T-helper 1 cell treated with Interleukin-12 subunit alpha and Interleukin-12 subunit beta and Interleukin-4 antibody, amounts not matched to agents 30 μg/mL and 1 μg/mL, for 36 hours (primary cell): ENCODE data around the gene STRBP.

Experiments
- H3K27ac Mint-ChIP-seq: one replicate; pipeline ENCODE4 v1.8.0; 2021; ENCODE audit warnings: mild to moderate bottlenecking, mixed read lengths
- H3K27me3 Mint-ChIP-seq: one replicate; pipeline ENCODE4 v1.8.0; 2021; ENCODE audit warnings: low read depth, mixed read lengths
- H3K36me3 Mint-ChIP-seq: one replicate; pipeline ENCODE4 v1.8.0; 2021; ENCODE audit warnings: low read depth, mixed read lengths
- H3K4me1 Mint-ChIP-seq: one replicate; pipeline ENCODE4 v1.8.0; 2021; ENCODE audit warnings: low read depth, mixed read lengths
- H3K4me3 Mint-ChIP-seq: one replicate; pipeline ENCODE4 v1.8.0; 2021; ENCODE audit warnings: mild to moderate bottlenecking, moderate library complexity, mixed read lengths
- H3K9me3 Mint-ChIP-seq: one replicate; pipeline ENCODE4 v1.8.0; 2021; ENCODE audit warnings: mixed read lengths

STRBP gene

GRCh38 chr9:123174079-123174478 is 94.3 kb downstream of the STRBP start:
- no peaks in the 10 kb centered on the region for H3K9me3 Mint-ChIP-seq
- no peaks in the 10 kb centered on the region for H3K27me3 Mint-ChIP-seq
- H3K4me3 Mint-ChIP-seq = no peak overlapping the region
- H3K36me3 Mint-ChIP-seq = peaks cover 1% of the 10 kb centered on the region
- no peak overlapping the region for H3K27ac Mint-ChIP-seq
- peaks cover 4% of the 10 kb centered on the region for H3K4me1 Mint-ChIP-seq

GRCh38 chr9:123169926-123170325 is 98.5 kb downstream of the STRBP start:
- H3K36me3 Mint-ChIP-seq = no peaks in the 10 kb centered on the region
- no peaks in the 10 kb centered on the region for H3K9me3 Mint-ChIP-seq
- peaks cover under 1% of the 10 kb centered on the region for H3K4me1 Mint-ChIP-seq
- H3K4me3 Mint-ChIP-seq = no peak overlapping the region
- H3K27me3 Mint-ChIP-seq = no peaks in the 10 kb centered on the region
- no peak overlapping the region for H3K27ac Mint-ChIP-seq

- no peaks in the 10 kb centered on the region for H3K36me3 Mint-ChIP-seq
- no peak overlapping the region for H3K27ac Mint-ChIP-seq
- no peaks in the 10 kb centered on the region for H3K9me3 Mint-ChIP-seq
- no peaks in the 10 kb centered on the region for H3K4me1 Mint-ChIP-seq
- H3K27me3 Mint-ChIP-seq = no peaks in the 10 kb centered on the region
- no peak overlapping the region for H3K4me3 Mint-ChIP-seq
Measured at GRCh38 chr9:123168586-123168985, 99.8 kb downstream of the STRBP start.

- no peak overlapping the region for H3K4me3 Mint-ChIP-seq
- H3K9me3 Mint-ChIP-seq = no peaks in the 10 kb centered on the region
- H3K4me1 Mint-ChIP-seq = no peaks in the 10 kb centered on the region
- H3K27ac Mint-ChIP-seq = no peak overlapping the region
- no peaks in the 10 kb centered on the region for H3K36me3 Mint-ChIP-seq
- H3K27me3 Mint-ChIP-seq = no peaks in the 10 kb centered on the region
Measured at GRCh38 chr9:123167474-123167873, 100.9 kb downstream of the STRBP start.

- Mint-ChIP-seq H3K27me3 (no peaks in the 10 kb centered on the region), H3K4me3 (no peak overlapping the region), H3K4me1 (no peaks in the 10 kb centered on the region), H3K9me3 (no peaks in the 10 kb centered on the region), H3K36me3 (no peaks in the 10 kb centered on the region), H3K27ac (no peak overlapping the region)
Measured at GRCh38 chr9:123165813-123166212, 102.6 kb downstream of the STRBP start.

DNA sequence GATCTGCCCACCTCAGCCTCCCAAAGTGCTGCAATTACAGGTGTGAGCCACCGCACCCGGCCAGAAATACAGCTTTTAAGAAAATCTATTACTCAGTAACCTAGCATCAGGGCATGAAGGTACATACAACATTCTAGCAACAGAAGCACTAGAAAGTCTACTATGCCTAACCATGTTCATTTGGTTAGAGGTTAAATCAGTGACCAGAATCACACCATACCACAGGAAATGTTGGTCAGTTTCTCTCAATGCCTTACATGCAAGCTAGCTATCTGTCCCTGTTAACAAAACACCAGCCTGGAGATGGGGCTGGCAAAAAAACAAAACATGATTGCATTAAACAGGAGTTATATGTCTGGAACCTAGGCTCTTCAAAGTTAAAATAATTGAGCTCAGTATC is 104.1 kb downstream of the STRBP start:
- H3K36me3 Mint-ChIP-seq = no peaks in the 10 kb centered on the region
- no peaks in the 10 kb centered on the region for H3K4me1 Mint-ChIP-seq
- H3K27ac Mint-ChIP-seq = no peak overlapping the region
- H3K27me3 Mint-ChIP-seq = no peaks in the 10 kb centered on the region
- no peak overlapping the region for H3K4me3 Mint-ChIP-seq
- no peaks in the 10 kb centered on the region for H3K9me3 Mint-ChIP-seq

DNA sequence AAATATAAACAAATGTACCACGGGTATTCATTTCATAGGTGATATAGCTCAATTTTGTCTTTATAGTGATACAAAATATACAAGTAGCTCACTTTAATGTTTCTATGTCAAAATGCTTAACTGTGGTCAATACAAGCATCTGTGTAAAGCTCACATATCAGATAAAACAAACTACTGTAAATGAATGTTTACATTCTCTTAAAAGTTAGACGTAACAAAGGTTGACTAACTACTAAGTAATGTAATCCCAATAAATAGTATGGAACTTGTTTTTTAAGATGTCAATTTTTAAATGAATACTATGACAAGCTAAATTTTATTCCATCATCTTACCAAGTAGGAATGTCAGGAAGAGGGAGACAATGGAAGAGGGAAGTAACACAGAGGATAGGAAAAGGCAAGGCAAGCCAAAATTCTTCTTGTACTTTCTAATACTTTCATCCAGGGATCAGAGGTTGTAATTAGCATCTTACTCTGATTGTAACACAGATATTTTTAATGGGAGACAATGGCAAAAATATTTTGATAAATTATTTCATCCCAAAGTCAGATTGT is 105.5 kb downstream of the STRBP start:
- Mint-ChIP-seq H3K27ac (no peak overlapping the region), H3K27me3 (no peaks in the 10 kb centered on the region), H3K4me1 (no peaks in the 10 kb centered on the region), H3K36me3 (no peaks in the 10 kb centered on the region), H3K9me3 (no peaks in the 10 kb centered on the region), H3K4me3 (no peak overlapping the region)

- H3K36me3 Mint-ChIP-seq = no peaks in the 10 kb centered on the region
- no peaks in the 10 kb centered on the region for H3K4me1 Mint-ChIP-seq
- H3K4me3 Mint-ChIP-seq = no peak overlapping the region
- no peaks in the 10 kb centered on the region for H3K9me3 Mint-ChIP-seq
- no peak overlapping the region for H3K27ac Mint-ChIP-seq
- no peaks in the 10 kb centered on the region for H3K27me3 Mint-ChIP-seq
Measured at GRCh38 chr9:123162360-123162759, 106.0 kb downstream of the STRBP start.

DNA sequence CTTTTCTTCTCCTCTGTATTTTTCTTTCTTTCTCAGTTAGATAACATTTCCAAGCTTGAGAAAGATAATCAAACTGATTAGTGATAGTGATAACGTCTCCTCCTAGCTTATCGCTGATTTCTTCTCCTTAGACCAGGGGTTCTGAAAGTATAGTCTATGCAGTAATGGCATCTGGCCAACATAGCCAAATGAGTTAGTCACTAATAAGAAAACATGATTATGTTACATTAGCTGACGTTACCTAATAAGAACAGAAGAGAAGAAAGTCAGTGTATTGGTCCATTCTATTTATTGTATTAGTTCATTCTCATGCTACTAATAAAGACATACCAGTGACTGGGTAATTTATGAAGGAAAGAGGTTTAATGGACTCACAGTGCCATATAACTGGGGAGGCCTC is 111.2 kb downstream of the STRBP start:
- Mint-ChIP-seq H3K9me3 (no peaks in the 10 kb centered on the region), H3K27ac (no peak overlapping the region), H3K4me1 (no peaks in the 10 kb centered on the region), H3K36me3 (no peaks in the 10 kb centered on the region), H3K27me3 (no peaks in the 10 kb centered on the region), H3K4me3 (no peak overlapping the region)

DNA sequence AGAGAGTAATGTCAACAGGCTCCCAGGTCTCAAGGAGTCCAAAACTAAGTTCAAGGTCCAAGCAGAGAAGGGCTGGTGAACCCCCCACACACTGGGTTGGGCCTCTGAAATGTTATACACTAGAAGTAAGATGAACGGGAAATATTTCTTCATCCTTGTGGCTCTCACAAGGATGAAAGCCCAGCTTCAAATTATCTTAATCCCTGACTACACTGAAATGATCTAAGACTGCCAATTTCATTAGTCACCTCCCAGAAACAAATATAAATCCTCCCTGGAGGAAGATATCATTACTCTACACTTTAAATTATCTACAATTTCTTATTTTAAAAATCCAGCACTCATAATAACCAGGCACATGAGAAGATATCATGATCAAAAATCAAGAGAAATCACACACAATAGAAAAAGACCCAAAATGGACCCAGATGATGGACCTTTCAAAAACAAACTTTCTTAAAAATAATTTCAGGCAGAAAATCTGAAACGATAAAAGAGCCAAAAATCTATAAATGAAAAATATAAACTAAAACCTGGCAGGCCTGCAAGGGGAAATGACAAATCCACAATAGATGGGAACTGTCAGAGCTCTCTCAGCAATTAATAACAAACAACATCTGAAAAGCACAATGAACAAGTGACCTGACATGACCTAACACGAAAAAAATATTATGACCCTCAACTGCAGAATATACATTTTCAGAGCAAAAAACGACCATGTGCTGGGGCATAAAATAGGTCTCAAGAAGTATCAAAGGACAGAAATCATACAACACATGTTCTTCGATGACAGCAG is 117.5 kb downstream of the STRBP start:
- H3K4me3 Mint-ChIP-seq = no peak overlapping the region

GRCh38 chr9:123149067-123149466 is 119.3 kb downstream of the STRBP start:
- Mint-ChIP-seq H3K27me3 (no peaks in the 10 kb centered on the region), H3K4me1 (no peaks in the 10 kb centered on the region), H3K9me3 (no peaks in the 10 kb centered on the region), H3K4me3 (no peak overlapping the region), H3K27ac (no peak overlapping the region), H3K36me3 (peaks cover 3% of the 10 kb centered on the region)

More for the DNA sequence above, 117.5 kb downstream of the STRBP start:
- no peaks in the 10 kb centered on the region for H3K4me1 Mint-ChIP-seq
- peaks cover 3% of the 10 kb centered on the region for H3K36me3 Mint-ChIP-seq
- H3K27me3 Mint-ChIP-seq = no peaks in the 10 kb centered on the region
- no peak overlapping the region for H3K27ac Mint-ChIP-seq
- H3K9me3 Mint-ChIP-seq = no peaks in the 10 kb centered on the region

DNA sequence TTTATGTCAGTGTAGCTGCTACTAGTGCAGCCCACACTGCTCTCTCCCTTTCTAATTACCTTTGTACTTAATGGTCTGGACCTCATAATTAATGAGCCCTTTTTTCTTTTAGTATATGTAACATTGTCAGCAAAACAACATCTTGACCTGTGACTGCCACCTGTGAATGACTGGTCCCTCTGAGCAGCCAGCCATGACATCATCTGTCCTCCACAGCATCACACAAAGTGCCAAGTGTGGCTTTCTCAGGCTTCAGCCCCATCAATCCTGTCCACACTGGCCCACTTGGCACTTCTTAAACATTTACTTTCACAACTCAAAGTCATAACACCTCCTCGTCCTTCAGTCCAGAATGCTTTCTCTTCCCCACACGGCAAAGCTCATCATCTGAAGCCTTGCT is 130.2 kb downstream of the STRBP start:
- Mint-ChIP-seq H3K27me3 (no peaks in the 10 kb centered on the region), H3K9me3 (no peaks in the 10 kb centered on the region), H3K27ac (no peak overlapping the region), H3K4me1 (peaks cover 3% of the 10 kb centered on the region), H3K36me3 (no peaks in the 10 kb centered on the region), H3K4me3 (no peak overlapping the region)

GRCh38 chr9:123135430-123135829 is 133.0 kb downstream of the STRBP start:
- Mint-ChIP-seq H3K4me1 (peaks cover 3% of the 10 kb centered on the region), H3K4me3 (no peak overlapping the region), H3K27me3 (no peaks in the 10 kb centered on the region), H3K27ac (no peak overlapping the region), H3K36me3 (no peaks in the 10 kb centered on the region), H3K9me3 (no peaks in the 10 kb centered on the region)

- Mint-ChIP-seq H3K4me1 (no peaks in the 10 kb centered on the region), H3K27ac (no peak overlapping the region), H3K4me3 (no peak overlapping the region), H3K36me3 (no peaks in the 10 kb centered on the region), H3K9me3 (no peaks in the 10 kb centered on the region), H3K27me3 (no peaks in the 10 kb centered on the region)
Measured at GRCh38 chr9:123132696-123133095, 135.7 kb downstream of the STRBP start.

- Mint-ChIP-seq H3K27ac (no peak overlapping the region), H3K9me3 (no peaks in the 10 kb centered on the region), H3K4me3 (no peak overlapping the region), H3K27me3 (no peaks in the 10 kb centered on the region), H3K36me3 (no peaks in the 10 kb centered on the region), H3K4me1 (no peaks in the 10 kb centered on the region)
Measured at GRCh38 chr9:123131993-123132392, 136.4 kb downstream of the STRBP start.
